C4-2B (cell line): ENCODE data around the gene CFAP410.

Source experiments
- H3K27ac ChIP-seq: fragments of 450-650 bp; 2 replicates; pipeline ENCODE4 v1.5.1; 2017
- CTCF ChIP-seq: fragments of 450-650 bp; conservative IDR thresholded peaks from 2 replicates; pipeline ENCODE4 v1.5.1; 2017; ENCODE audit warnings: mild to moderate bottlenecking
- ZFX ChIP-seq: fragments of 450-650 bp; IDR thresholded peaks from 2 replicates; pipeline ENCODE4 v1.6.1; 2017

CFAP410 gene

GRCh38 chr21:44301961-44302406 lies 37.2 kb downstream of the CFAP410 start:
- H3K27ac ChIP-seq: no peak overlapping the region
- TF ChIP-seq CTCF (no peak), ZFX (no peak)

- TF ChIP-seq ZFX (no peak), CTCF (no peak)
- H3K27ac ChIP-seq: peak overlapping the region; percentile 84
Measured at GRCh38 chr21:44301141-44301540, 38.0 kb downstream of the CFAP410 start.

- H3K27ac ChIP-seq: peak overlapping the region; percentile 84
- TF ChIP-seq ZFX (0 out of 2 replicates have a peak, but pooled peaks have one; percentile 57), CTCF (no peak)
Measured at GRCh38 chr21:44300262-44300959, 38.8 kb downstream of the CFAP410 start.

GRCh38 chr21:44299458-44300261 lies 39.5 kb downstream of the CFAP410 start, which contains the start of gene PFKL:
PFKL (plus strand) TSS chr21:44300053; CDS start chr21:44300106, 53 bp downstream.
- TF ChIP-seq ZFX (peak; percentile 69; the same call in 1 of the 2 replicates), CTCF (no peak)
- H3K27ac ChIP-seq: peak within 1 kb of the TSS; percentile 84

- TF ChIP-seq ZFX (no peak), CTCF (no peak)
Measured at GRCh38 chr21:44299085-44299457, 40.1 kb downstream of the CFAP410 start.

GRCh38 chr21:44298301-44298700 lies 40.9 kb downstream of the CFAP410 start:
- H3K27ac ChIP-seq: no peak overlapping the region
- TF ChIP-seq ZFX (no peak), CTCF (no peak)

More at GRCh38 chr21:44299085-44299457, 40.1 kb downstream of the CFAP410 start:
- H3K27ac ChIP-seq: peak overlapping the region; percentile 84
